GM20000 (cell line): ENCODE data around the gene LRCH1.

ENCODE experiments used
- DNase-seq: peaks from one replicate; pipeline ENCODE4 v3.0.0; 2012; ENCODE audit warnings: low spot score
- TF ChIP-seq, protein P1 (sequence below): IDR thresholded peaks from 2 replicates; pipeline ENCODE4 v1.5.1; 2012; ENCODE audit warnings: mild to moderate bottlenecking, control low read depth; ENCODE audit errors: extremely low read depth, missing control alignments

Gene LRCH1

DNA sequence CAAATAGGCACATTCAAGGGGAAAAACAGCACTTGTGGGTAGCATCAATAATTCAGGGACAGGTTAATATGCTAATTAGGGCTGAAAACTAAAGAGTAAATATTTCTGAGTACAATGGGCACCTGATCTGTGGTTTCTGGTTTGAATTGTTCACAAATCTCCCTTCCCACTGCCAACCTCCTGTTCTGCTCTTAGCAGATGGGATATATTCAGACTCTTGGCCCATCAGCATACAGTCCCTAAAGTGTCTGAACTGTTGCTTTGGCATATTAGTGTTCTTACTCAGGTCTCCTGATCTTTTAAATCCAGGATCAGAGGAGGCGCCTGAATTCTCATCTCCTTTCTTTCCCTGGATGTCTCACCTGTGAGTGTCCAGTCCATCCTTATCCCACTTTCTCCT is 8.2 kb upstream of the LRCH1 start:
- DNase-seq, result no peak
- TF ChIP-seq, protein P1, sequence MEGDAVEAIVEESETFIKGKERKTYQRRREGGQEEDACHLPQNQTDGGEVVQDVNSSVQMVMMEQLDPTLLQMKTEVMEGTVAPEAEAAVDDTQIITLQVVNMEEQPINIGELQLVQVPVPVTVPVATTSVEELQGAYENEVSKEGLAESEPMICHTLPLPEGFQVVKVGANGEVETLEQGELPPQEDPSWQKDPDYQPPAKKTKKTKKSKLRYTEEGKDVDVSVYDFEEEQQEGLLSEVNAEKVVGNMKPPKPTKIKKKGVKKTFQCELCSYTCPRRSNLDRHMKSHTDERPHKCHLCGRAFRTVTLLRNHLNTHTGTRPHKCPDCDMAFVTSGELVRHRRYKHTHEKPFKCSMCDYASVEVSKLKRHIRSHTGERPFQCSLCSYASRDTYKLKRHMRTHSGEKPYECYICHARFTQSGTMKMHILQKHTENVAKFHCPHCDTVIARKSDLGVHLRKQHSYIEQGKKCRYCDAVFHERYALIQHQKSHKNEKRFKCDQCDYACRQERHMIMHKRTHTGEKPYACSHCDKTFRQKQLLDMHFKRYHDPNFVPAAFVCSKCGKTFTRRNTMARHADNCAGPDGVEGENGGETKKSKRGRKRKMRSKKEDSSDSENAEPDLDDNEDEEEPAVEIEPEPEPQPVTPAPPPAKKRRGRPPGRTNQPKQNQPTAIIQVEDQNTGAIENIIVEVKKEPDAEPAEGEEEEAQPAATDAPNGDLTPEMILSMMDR, result no peak

DNA sequence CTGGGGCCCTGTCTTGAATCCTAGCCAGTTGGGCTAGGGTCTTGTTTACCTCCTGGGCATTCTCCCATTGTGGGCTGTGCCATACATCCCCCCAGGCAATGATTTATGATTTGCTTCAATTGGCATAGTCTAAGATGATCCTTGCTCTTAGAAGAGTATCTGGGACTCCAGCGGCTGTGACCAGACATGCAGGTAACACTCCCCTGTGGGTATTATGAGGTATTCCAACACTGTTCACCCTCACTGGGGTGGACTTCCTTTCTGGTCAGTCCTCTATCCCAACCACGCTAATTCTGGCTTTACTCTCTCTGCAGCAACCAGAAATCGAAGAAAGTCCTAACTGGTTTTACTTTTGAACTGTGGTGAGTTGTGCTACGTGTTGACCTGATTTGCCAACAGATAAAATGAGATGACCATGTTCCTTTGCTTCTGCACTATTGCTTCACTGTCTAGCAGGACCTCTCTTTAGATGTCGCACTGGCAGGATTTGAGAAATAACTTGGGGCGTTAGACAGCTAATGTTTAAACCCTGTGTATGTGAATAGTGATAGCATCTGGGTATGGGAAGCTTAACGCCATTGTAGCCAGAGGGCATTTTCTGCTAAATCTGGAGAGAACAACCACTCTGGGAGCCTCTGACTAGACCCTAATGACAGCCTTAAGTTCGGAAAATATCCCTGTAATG is 6.7 kb upstream of the LRCH1 start:
- no peak for DNase-seq
- TF ChIP-seq, protein P1, result no peak

DNA sequence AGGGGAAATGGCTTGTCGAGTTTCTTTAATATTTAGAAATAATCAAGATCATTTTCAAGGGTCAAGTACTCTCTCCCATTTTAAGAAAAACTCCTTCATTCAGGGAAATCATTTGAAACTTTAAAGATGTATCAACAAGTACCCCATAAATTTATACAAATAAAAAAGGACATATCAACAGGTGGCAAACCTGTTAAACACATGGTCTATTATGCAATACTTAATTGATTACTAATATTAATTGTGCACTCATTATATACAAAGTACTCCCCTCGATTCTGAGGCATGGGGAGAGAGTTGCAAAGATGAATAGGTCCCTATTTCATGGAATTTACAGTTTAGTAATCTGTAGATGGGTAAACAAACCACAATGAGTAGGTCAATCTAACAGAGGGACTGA is 2.1 kb upstream of the LRCH1 start:
- no peak for DNase-seq
- TF ChIP-seq, protein P1, result no peak

DNA sequence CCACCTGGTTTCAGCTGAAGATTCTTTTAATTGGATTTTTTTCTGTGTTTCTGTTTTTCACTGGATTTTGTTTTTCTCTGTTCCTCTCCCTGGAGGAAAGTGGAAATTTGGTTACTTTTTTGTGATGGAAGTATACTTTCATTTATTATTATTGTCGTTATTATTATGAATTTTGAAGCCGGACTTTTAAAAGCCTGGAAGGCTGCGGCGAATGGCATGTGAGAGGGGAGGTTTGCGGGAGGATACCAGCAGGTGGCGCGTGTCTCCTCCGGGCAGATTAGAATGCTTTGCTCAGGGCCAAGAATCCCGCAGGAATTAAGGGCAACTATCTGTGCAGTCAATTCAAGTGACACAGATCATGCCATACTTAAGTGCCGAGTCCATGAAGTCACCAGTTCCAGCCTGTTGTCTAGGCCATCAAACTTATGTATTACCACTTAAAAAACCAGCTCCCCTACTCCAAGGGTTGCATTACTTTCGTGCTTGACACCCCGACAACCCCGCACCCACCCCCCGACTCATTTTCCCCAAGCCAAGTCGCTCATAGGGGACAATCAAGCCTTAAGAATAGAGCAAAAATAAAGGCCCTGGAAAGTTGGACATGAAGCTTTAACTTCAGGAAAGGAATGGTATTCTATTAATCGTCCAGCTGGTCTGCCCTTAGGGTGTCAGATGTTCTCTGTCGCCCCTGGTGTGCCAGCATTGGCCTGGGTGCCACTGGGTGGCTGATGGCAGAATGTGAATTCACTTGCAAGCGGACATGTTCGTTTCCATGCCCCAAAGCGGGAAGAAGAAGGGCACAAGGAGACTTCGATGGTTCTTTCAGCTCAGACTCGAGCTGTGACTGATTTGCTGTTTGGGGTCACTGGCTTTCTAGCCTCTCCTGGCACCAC is 1.3 kb upstream of the LRCH1 start:
- TF ChIP-seq, protein P1, result peak; percentile 81
- DNase-seq, result peak; percentile 67

DNA sequence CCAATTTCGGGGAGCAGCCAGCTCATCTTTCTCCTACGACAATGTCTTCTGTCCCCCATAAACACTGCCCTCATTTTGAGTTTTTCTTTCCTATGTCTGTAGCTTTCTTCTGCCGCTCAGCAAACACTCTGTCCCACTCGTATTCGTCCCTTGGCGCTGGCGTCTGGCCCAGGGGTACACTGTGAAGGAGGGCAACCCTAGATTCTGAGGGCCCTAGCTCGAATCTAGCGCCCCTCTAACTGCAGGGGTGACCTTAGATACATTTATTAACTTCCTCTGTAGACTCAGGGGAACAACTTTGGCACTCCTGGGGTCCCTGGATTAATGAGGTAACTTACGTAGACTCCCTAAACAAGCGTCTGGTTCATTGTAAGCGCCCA is 677 bp upstream of the LRCH1 start:
- TF ChIP-seq, protein P1, result no peak

DNA sequence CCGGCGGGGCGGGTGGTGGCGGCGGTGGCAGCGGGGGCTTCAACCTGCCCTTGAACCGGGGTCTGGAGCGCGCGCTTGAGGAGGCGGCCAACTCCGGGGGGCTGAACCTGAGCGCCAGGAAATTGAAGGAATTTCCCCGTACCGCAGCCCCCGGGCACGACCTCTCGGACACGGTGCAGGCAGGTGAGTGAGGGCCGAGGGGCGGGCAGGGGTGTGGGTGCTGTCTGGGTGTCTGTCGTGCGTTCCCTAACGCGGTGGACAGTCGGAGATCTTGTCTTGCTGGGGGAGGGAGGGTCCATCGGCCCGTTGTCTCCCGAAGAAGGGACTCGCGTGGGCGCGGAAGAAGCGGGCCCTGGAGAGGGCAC is 533 bp downstream of the LRCH1 start:
- DNase-seq, result no peak

More for the DNA sequence above, 677 bp upstream of the LRCH1 start:
- no peak for DNase-seq

More for the DNA sequence above, 533 bp downstream of the LRCH1 start:
- TF ChIP-seq, protein P1, result no peak
